ENCODE data around the gene ROCK2. TPM values are rescaled to one million over a fixed set of nuclear protein-coding genes. Genes with fewer than 3 reads are reported as not detected.

Gene ROCK2
- total and polyA plus RNA-seq, 9 of the 15 experiments (the other 6 are each of a cell fraction or from before 2014, with no cell fraction given), result 4.9 to 30.6 (median 14.3) TPM

GRCh38 chr2:11387843-11388242 lies 43.4 kb upstream of the ROCK2 start (continued):
- TF ChIP-seq MITF (IDR thresholded peaks at IDR 0.05) (no peak), ZBTB17 (CRISPR knock-in tag; IDR thresholded peaks at IDR 0.05) (no peak), HDAC8 (tag; IDR thresholded peaks at IDR 0.05) (no peak), MBD1 (CRISPR knock-in tag; IDR thresholded peaks at IDR 0.05) (no peak), ZNF184 (CRISPR knock-in tag; IDR thresholded peaks at IDR 0.05) (no peak), TCF7 (IDR thresholded peaks at IDR 0.05; ENCODE audit: borderline replicate concordance) (no peak), ZBTB5 (IDR thresholded peaks at IDR 0.05) (no peak), TCF15 (CRISPR knock-in tag; IDR thresholded peaks at IDR 0.05) (no peak), ZNF197 (CRISPR knock-in tag; IDR thresholded peaks at IDR 0.05; ENCODE audit: low read depth) (no peak), PPARD (CRISPR knock-in tag; IDR thresholded peaks at IDR 0.05) (no peak), POLR2H (tag; IDR thresholded peaks at IDR 0.05; ENCODE audit: low read depth) (no peak), FUS (optimal IDR thresholded peaks at IDR 0.05; ENCODE audit: low read depth, low read length) (no peak), ZNF77 (CRISPR knock-in tag; IDR thresholded peaks at IDR 0.05) (no peak), MECOM (CRISPR knock-in tag; IDR thresholded peaks at IDR 0.05) (no peak)
- TF ChIP-seq, protein P1, sequence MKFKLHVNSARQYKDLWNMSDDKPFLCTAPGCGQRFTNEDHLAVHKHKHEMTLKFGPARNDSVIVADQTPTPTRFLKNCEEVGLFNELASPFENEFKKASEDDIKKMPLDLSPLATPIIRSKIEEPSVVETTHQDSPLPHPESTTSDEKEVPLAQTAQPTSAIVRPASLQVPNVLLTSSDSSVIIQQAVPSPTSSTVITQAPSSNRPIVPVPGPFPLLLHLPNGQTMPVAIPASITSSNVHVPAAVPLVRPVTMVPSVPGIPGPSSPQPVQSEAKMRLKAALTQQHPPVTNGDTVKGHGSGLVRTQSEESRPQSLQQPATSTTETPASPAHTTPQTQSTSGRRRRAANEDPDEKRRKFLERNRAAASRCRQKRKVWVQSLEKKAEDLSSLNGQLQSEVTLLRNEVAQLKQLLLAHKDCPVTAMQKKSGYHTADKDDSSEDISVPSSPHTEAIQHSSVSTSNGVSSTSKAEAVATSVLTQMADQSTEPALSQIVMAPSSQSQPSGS (CRISPR knock-in tag; IDR thresholded peaks at IDR 0.05), result no peak
